Activated CD8-positive, alpha-beta memory T cell treated with anti-CD3 and anti-CD28 coated beads, Interleukin-2, amount 50 U/mL, for 24 hours (primary cell): ENCODE data around the gene SCRG1.

Experiments
- DNase-seq: peaks from one replicate; pipeline ENCODE4 v3.0.0-alpha.2; 2020; ENCODE audit errors: extremely low read depth

Gene SCRG1

DNA sequence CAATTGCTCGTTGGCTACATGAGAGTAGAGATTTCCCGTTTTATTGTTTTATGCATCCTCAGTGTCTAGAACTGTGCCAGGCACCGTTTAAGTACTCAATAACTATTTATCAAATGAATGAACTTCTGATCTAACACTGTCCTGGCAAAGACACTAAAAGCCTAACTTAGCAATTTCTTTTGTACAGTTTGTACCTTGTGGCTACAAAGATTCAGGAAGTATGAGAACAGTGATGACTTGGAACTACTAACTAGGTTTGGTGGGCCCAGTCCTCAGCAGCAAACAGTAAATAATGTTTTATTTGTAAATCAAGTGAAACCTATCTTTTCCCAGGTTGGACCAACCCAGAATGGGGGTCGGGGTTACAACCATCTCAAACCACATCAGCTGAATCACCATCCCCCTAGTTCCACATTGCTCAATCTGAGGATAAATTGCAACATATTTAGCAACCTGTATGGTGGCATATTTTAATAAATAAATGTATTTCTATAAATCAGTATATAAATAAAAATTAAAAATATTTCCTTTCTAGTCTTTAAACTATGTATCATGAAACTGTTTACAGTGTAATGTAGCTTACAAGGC is 12.3 kb upstream of the SCRG1 start:
- DNase-seq, result no peak

DNA sequence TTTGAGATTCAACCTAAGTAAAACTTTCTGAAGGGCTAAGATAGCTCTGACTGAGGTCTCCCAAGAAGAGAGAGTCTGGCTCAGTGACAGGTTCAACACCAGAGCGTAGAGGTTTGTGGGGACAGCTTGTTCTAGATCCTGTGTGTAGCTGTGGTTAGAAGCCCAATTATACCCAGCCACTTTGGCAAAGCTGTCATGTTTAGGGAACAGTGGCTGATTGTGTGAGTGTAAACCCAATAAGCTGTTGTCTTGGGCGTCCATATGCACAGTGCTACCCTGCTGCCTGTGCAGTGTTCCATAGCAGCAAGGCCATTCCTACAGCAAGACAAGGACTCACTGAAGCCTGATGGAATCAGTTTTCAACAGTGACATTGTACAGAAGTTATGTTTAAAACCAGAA is 11.2 kb upstream of the SCRG1 start:
- DNase-seq, result no peak

DNA sequence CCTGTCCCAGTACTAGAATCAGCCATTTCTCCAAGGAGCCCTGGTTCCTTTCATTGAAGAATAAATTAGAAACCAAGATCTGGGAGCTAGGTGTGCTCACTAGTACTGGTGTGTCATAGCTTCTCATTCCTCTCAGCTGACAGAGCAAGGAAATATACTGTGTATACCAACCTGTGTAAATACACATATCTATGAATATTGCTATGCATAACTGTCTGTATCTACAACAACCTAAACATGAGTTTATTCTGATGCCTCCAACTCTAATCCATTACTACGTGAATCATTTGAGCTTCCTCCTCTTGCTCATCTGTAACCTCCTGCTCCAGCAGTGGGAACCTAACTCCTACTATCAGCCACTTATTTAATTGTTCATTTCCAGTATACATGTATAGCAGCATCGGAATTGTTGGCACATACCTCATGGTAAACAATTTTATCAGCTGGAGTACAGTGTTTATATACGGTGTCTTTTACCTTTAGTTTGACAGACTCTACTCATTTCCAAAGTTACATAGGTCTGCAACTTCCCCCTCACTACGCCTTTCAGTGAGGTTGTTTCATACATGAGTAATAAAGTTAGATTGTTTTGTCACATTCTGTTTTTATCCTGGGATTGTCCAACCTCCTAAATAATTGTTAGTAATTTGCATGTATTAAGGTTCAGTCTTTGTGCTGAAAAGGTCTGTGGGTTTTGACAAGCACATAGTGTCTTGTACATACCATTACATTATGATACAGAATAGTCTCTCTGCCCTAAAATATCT is 7.1 kb upstream of the SCRG1 start:
- DNase-seq, result no peak

DNA sequence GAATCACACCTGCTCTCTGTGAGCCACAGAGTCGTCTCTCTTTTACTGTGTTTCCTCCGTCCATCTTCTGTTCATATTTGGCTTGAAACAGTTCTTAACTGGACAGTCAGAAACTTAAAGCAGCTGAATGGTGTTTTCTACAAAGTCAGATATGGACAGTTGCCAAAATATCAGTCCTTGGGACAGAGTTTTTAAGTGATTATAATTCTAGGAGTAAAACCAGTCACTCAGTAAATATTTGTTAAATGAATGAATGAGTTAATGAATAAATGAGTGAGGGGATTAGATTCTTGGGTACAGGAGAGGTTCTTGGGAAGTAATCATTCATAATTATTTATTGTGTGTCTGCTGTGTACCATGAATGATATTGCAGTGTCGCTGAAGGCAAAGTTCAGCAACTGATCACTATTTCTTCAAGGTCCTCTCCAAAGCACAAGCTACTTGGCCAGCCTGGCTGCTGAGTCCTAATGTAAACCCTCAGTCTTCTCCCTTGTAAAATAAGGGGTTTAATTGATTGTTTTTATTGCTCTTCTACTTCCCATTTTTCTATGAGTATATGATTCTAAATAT is 5.5 kb upstream of the SCRG1 start:
- no peak for DNase-seq

DNA sequence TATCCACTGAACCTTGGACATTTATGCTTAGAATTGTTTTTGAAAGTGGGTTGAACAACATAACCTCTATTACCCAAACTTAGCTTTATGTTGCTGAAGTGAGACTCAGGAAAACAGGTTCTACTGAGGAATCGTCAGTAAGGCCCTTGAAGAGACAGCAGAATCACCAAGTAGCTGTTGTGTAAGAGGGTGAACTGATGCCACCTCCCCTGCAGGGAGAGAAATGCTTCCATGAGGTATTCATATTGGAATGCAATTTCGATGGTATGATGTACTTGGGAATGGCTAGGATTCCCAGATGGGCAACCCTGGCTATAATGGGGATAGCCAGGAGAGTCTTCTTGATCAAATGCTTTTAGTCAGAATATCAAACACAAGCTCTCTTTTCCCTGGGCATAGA is 4.1 kb upstream of the SCRG1 start:
- no peak for DNase-seq

DNA sequence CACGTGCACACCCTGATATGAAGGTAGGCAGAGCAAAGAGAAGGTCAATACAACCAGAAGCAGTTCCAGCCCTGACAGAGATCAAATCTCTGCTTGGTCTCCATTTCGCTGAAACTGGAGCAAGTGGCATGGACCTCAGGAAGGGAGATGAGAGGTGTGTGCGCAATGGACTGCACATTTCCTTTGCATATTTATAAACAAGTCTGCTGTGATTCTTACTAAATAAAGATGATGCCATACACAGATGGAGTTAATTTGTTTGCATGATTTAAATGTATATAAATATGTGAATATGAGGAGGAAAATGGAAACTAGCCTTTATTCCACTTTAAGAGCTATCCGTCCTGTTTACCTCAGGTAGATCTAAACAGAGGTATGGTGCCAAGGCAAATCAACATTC is 2.1 kb upstream of the SCRG1 start:
- no peak for DNase-seq

DNA sequence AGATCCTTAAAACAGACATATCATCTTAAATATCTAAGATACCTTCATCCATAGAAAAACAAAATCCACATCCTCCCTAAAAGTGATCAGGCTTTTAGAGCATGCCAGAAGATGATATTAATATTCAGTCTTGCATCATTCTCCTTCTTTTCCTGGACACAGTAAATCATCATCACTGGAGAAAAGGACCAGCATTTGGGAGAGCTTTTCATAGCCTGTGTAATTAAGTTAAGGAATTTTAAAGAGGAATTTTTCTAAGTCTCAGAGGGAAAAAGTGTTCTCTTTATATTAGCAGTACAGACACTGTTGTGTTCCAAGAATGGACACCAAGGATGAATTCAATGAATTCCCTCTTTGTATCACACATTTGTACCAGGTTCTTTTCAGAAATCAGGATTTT is 696 bp downstream of the SCRG1 start:
- DNase-seq, result no peak

DNA sequence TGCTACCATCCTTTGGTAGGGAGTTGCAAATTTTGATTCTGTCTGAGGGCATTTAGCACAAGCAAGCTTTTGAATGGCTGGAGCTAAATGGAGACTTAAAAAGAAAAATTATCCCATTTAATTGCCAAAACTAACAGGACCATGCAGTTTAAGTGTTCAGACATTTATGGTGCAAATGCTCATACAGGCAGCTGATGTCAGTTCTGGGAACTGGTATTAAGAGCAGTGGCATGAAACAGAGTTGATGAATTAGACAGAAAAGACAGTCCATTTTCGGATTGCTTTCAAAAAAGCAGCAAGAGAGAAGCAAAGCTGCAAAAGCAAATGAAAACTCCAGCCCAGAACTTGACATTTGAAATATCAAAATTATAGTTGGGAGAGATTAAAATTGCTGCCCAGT is 1.3 kb downstream of the SCRG1 start:
- no peak for DNase-seq

DNA sequence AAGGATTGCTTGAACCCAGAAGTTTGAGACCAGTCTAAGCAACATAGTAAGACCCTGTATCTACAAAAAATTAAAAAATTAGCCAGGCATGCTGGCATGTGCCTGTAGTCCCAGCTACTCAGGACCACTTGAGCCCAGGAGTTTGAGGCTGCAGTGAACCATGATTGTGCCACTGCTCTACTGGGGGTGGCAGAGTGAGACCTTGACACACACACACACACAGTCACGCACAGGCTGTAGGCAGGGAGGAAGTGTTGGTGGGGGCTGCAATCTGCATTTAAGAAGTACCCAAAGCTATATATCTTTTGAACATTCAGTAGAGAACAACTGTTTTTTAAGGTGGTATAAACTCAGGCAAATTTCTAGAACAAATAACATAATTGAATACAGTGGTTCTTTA is 7.2 kb downstream of the SCRG1 start:
- no peak for DNase-seq

DNA sequence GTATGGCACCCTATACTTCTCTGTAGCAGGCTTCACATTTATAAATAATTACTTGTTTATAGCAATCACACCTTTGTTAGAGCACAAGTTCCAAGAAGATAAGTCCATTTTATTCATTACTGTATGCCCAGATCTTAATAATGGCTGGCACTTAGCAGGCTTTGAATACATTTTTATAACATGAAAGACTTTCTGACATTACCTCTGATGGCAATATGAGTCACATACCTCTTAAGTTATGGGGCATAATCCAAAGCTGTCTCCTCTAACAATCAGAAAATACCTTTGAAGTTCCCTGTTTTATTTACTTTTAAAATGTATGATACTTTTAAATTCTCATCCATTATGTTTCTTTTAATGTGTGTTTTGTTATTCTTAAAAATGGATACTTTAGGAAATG is 12.2 kb downstream of the SCRG1 start:
- DNase-seq, result no peak

DNA sequence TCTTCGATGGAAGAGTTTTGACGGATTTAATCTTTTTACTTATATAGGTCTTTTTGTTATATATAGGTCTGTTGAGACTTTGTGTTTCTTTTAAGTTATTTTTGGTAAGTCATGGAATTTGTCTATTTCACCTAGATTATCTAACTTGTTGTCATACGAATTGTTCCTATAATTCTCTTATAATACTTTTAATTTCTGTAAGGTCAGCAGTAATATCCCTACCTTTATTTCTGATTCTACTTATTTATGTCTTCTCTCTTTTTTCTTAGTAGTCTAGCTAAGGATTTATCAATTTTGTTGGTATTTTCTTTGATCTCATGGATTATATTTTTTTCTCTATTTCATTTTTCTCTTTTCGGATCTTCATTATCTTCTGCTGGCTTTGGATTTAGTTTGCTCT is 16.6 kb downstream of the SCRG1 start:
- DNase-seq, result no peak

DNA sequence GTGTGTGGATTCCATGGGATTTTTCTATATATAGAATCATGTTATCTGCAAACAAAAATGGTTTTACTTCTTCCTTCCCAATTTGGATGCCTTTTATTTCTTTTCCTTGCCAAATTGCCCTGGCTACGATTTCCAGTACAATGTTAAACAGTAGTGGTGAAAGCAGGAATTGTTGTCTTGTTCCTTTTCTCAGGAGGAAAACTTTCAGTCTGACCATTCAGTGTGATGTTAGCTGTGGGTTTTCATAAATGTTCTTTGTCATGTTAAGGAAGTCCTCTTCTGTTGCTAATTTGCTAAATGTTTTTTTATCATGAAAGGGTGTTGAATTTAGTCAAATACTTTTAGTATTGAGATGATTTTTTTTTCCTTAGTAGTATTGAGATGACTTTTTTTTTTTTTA is 17.3 kb downstream of the SCRG1 start:
- no peak for DNase-seq

DNA sequence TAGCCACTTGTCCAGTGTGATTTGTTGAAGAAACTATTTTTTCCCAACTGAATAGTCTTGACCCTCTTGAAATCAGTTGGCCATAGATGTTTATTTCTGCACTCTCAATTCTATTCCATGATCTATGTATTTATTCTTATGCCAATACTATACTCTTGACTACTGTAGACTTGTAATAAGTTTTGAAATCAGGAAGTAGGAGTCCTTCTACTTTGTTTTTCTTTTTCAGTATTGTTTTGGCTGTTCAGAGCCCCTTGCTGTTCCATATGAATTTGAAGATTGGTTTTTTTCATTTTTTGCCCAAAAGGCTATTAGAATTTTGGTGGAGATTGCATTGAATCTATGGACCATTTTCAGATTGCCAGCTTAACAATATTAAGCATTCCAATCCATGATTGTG is 17.9 kb downstream of the SCRG1 start:
- DNase-seq, result no peak

DNA sequence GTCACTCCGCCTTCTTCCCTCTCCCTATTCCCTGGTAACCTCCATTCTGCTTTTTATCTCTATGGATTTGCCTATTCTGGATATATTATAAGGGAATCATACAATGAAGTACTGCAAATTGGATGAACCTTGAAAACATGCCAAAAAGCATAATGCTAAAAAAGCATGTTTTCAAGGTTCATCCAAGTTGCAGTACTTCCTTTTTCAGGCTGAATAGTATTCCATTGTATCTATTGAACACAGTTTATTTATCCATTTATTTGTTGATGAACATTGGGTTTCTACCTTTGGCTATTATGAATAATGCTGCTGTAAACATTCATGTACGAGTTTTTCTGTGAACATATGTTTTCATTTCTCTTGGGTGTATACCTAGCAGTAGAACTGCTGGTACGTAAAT is 19.0 kb downstream of the SCRG1 start:
- DNase-seq, result no peak

DNA sequence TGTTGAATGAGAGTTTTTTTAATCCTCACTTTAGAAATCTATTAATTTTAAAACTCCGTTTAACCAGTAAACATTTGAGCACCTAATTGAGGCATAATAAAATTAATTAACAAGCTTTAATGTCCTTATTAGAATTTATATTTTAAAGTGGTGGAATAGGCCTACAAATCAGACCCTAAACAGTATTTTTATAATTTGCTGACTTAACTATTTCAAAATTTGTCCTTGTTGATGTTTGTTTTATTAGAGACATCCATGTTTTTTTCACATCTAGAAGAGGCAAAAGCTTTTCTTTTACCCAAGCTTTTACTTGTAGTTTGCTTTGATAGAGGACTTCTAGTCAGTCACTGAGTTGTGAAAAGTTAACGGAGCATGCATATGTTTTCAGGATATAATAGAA is 24.3 kb downstream of the SCRG1 start:
- no peak for DNase-seq

DNA sequence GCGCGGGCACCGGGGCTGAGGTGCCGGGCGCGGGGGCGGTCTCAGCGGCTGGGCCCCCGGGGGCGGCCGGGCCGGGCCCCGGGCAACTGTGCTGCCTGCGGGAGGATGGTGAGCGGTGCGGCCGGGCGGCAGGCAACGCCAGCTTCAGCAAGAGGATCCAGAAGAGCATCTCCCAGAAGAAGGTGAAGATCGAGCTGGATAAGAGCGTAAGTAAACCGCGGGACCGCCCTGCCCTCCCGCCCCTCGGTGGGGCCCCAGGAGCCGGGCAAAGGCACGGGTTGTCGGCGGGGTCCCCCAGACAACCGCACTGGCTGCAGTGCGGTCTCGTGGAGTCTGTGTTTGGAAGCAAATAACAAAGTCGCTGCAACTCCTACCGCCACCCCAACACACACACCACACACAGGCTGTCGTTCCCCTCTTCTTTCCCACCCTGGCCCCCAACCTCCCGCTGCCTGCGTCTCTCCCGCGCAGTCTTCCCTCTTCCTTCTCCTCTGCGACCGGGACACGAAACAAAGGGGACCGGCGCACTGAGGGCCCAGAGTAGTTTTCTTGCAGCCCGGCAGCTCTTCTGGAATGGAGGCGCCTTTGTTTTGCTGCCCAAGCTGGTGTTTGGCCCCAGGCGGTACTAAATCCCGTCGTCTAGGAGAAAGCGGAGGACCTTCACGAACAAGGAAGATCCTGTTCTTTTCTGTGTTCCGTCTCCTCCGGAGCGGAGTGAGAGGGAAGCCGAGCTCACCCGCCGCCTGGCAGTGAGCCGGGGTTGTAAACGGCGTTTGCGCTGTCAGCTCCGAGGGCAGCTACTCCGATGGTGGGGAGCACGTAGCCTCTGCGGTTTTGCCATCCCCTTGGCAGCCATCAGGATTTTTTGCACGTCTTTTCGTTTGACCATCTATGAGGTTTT is 27.4 kb downstream of the SCRG1 start:
- DNase-seq, result no peak

DNA sequence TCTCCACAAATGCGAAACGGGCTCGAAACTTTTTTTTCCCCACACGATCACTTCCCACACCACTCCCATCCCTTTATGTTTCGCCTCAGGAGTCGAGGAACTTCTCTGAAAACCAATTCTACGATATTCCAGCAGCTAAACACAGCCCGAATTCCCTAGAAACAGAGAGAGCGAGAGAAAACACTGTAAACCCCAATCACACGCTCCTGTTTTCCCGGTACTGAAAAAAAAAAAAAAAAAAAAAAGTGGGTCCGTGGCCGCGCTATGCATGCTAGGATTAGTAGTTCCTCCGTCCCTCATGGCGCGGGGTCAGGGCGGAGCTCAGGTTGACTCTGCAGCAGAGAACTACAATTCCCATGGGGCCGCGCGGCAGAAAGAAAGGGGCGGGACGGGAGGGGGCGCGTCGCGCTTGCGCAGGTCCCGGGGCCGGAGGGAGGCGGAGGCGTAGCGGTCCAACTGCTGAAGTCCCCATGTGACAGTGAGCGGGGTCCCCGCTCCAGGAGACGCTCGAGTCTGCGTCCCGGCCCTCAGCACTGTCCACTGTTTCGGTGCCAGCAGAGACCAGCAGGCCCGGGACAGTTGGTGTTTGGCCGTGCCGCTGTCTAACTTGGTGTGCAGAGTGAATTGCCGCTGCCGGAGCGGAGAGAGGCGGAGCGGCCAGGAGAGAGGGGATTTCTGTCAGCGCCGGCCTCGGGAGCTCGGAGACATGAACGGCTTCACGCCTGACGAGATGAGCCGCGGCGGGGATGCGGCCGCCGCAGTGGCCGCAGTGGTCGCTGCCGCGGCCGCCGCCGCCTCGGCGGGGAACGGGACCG is 28.2 kb downstream of the SCRG1 start, which contains the start of gene SAP30:
Gene SAP30 (plus strand): TSS at position 478 of the 815 bp plus-strand sequence. CDS start 229 bp downstream, at position 707.
- peak; percentile 93 for DNase-seq

DNA sequence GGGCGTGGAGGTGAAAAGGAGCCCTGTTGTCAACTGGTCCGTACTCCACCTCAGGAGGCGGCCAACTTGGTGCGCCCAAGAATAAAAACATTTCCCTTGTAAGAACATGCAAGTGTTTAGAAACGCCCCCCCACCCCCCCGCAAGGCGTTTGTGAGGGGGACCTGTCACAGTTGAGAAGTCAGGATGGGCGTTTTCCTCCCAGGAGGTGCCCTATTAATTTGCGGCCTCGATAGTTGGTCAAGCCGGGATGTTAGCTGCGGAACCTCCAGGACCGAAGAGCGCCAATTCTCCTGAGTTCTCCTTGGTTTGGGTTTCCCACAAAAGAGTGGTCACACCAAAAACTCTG is 28.8 kb downstream of the SCRG1 start:
- DNase-seq, result peak; percentile 27

DNA sequence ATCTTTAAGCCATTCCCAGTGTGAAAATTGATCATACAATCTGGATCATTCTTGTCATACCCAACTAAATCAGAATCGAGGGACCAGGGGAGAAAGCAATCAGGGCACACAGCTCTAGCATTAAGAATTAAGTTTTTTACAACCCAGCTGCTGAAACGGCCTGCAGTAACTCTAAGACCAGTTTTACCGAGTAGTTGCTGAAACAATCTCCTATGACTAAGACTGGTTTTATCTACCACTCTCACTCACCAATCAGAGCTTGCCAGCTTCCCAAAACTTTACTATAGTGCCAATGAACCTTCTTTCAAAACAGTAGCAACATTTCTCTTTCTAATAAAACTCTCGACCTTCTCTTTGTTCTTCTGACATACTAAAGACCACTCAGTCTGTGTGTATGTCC is 31.0 kb downstream of the SCRG1 start:
- DNase-seq, result no peak

DNA sequence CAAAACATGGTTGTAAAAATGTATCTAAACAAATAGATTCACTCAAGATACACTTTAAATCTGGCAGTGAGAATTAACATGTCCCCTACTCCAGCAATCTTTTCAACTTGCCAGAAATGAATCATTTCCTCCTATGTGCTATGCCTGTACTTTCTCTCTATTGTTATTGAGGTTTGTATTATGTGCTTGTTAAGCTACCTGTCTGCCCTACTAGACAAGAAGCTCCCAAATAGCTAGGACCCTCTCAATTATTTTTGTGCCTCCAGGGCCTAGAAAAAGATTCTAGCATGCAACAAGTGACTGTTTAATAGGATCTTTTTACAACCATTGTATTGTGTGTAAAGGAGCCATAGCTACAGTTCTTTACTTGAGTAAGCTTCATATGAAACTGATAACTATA is 31.6 kb downstream of the SCRG1 start:
- DNase-seq, result no peak

DNA sequence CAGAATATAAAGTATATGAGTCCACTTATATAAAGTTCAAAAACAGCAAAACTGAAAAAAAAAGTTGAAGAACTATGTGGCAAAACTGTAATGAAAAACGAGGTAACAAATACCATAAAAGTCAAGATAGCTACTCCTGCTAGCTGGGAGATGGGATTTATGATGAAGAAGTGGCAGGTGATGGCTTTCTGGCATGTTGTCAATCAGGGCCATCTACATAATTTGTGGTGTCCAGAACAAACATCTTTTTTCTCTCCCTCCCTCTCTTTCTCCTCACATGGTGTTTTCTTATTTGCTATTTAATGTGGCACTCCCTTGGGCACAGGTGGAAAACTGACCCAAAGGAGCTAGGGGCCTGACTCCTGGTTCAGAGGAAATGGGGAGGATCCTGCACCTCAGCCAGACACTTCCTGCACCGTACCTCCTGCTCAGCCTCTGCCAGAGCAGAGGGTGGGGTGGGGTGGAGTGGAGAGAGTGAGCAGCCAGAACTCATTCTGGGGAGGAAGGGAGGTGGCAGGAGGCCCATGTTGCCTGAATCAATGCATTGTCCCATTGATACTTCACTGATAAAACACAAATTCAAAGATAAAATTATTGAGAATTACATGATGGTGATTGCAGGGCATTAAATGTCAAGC is 33.4 kb downstream of the SCRG1 start:
- DNase-seq, result no peak
